Fibroblast of skin of abdomen (primary cell): ENCODE measurements around the gene BLVRA.
"Not testable (repeated sequence)": the region's sequence is repeated elsewhere in the genome, so short reads cannot be mapped to it uniquely, and the experiment has no call there.

Experiments used
- DNase-seq: peaks from one replicate; pipeline ENCODE4 v3.0.0-alpha.2; 2013

The BLVRA gene

GRCh38 chr7:43810195-43810941 is 51.9 kb downstream of the BLVRA start:
- DNase-seq: not testable (repeated sequence)

GRCh38 chr7:43815373-43815772 is 56.9 kb downstream of the BLVRA start:
- no peak for DNase-seq

GRCh38 chr7:43816046-43816797 is 57.7 kb downstream of the BLVRA start:
- DNase-seq: not testable (repeated sequence)

GRCh38 chr7:43823425-43823824 is 64.9 kb downstream of the BLVRA start:
- not testable (repeated sequence) for DNase-seq

GRCh38 chr7:43823941-43824340 is 65.5 kb downstream of the BLVRA start:
- DNase-seq: no peak

GRCh38 chr7:43824513-43824912 is 66.0 kb downstream of the BLVRA start:
- DNase-seq: not testable (repeated sequence)

- DNase-seq: no peak
Observed at GRCh38 chr7:43824963-43825362, 66.5 kb downstream of the BLVRA start.

- DNase-seq: no peak
Observed at GRCh38 chr7:43825391-43825808, 66.9 kb downstream of the BLVRA start.

- DNase-seq: not testable (repeated sequence)
Observed at GRCh38 chr7:43830917-43831316, 72.4 kb downstream of the BLVRA start.

- DNase-seq: peak; percentile 10
Observed at GRCh38 chr7:43834463-43835251, 76.2 kb downstream of the BLVRA start.

- DNase-seq: no peak
Observed at GRCh38 chr7:43838201-43838658, 79.8 kb downstream of the BLVRA start.

- DNase-seq: no peak
Observed at GRCh38 chr7:43843296-43843695, 84.8 kb downstream of the BLVRA start.

- DNase-seq: no peak
Observed at GRCh38 chr7:43844257-43844656, 85.8 kb downstream of the BLVRA start.

- no peak for DNase-seq
Observed at GRCh38 chr7:43844662-43845061, 86.2 kb downstream of the BLVRA start.

GRCh38 chr7:43847496-43847895 is 89.0 kb downstream of the BLVRA start:
- DNase-seq: peak; percentile 57

GRCh38 chr7:43849047-43849446 is 90.6 kb downstream of the BLVRA start:
- DNase-seq: no peak

GRCh38 chr7:43850348-43851116 is 92.1 kb downstream of the BLVRA start:
- no peak for DNase-seq

GRCh38 chr7:43851805-43852204 is 93.3 kb downstream of the BLVRA start:
- DNase-seq: no peak

- DNase-seq: no peak
Observed at GRCh38 chr7:43855176-43855575, 96.7 kb downstream of the BLVRA start.

- DNase-seq: no peak
Observed at GRCh38 chr7:43856316-43856715, 97.8 kb downstream of the BLVRA start.
